ENCODE results near the gene KBTBD4. TPM values are rescaled to one million over a fixed set of nuclear protein-coding genes. Genes with fewer than 3 reads are reported as not detected.

KBTBD4 gene
- total RNA-seq, 1 experiment from 2014 or later = 15.9 TPM

GRCh38 chr11:47589977-47590861 is 11.4 kb upstream of the KBTBD4 start:
- no peaks in the 10 kb centered on the region for H3K79me1 ChIP-seq (ENCODE audit: insufficient read depth, low read depth, low read length, poor library complexity, severe bottlenecking)
- TF ChIP-seq CTCF (conservative IDR thresholded peaks at IDR 0.05) = no peak
- no peak overlapping the region for H4K8ac ChIP-seq (replicated peaks; ENCODE audit: insufficient read length, low read depth, low read length)
- WGBS (ENCODE audit: extremely low coverage, insufficient read length, low lambda C conversion rate) = no CpG with 5 or more reads among the region's 122 CpGs
- no peak overlapping the region for H3K14ac ChIP-seq (ENCODE audit: insufficient read depth, low read length)
- peaks cover 14 to 22% of the 10 kb centered on the region in 2 experiments for H3K4me1 Mint-ChIP-seq
- H3T11ph ChIP-seq (ENCODE audit: low read length) = no peak overlapping the region
- no peak overlapping the region for H4K5ac ChIP-seq (ENCODE audit: insufficient read length, low read depth, low read length)
- no peaks in the 10 kb centered on the region; a peak in 1 of 5 replicates for H3K9me3 Mint-ChIP-seq
- DNase-seq = peak; percentile 52
- no peak overlapping the region for H2BK5ac ChIP-seq (ENCODE audit: insufficient read length, low read length)
- H3K4me3 Mint-ChIP-seq = no peak overlapping the region
- peaks cover 0 to 1% (median 0%) of the 10 kb centered on the region in 3 experiments; a peak in 2 of 7 replicates for H3K36me3 Mint-ChIP-seq (ENCODE audit: insufficient read depth in 1 of 3, low read depth in 3 of 3)
- H3K27me3 Mint-ChIP-seq (ENCODE audit: low read depth) = peaks cover 33% of the 10 kb centered on the region
- no peak overlapping the region for H4K91ac ChIP-seq (ENCODE audit: insufficient read length, low read depth, low read length)
- H4K20me1 ChIP-seq (ENCODE audit: control insufficient read depth, insufficient read depth, insufficient read length) = no peaks in the 10 kb centered on the region
- no peak overlapping the region for H2BK15ac ChIP-seq (ENCODE audit: low read depth, low read length)
- peaks cover 10% of the 10 kb centered on the region; the same call in 1 of the 2 replicates for H3K27me3 ChIP-seq (ENCODE audit: insufficient read depth, low read length)
- no peak overlapping the region for H2BK20ac ChIP-seq (ENCODE audit: low read depth, low read length, poor library complexity, severe bottlenecking)
- no peak overlapping the region for H3K9ac ChIP-seq (ENCODE audit: extremely low read depth, insufficient read length, low read length)
- H3K27ac ChIP-seq (ENCODE audit: insufficient read length, low read depth, low read length) = no peak overlapping the region
- H3K4me1 ChIP-seq (ENCODE audit: insufficient read depth, low read length) = no peaks in the 10 kb centered on the region
- H3K56ac ChIP-seq (ENCODE audit: insufficient read length, low read depth, low read length) = no peak overlapping the region
- no peak overlapping the region for H3K4ac ChIP-seq (ENCODE audit: low read depth, low read length)
- no peaks in the 10 kb centered on the region for H3K9me3 ChIP-seq (ENCODE audit: control insufficient read depth, low read depth, low read length)
- no peak overlapping the region for H2BK12ac ChIP-seq (ENCODE audit: insufficient read length, low read depth, low read length)
- no peak overlapping the region for H3K23ac ChIP-seq (ENCODE audit: insufficient read length, low read depth, low read length)
- H2BK120ac ChIP-seq (ENCODE audit: low read depth, low read length, poor library complexity, severe bottlenecking) = no peak overlapping the region
- no peak overlapping the region for H3K27ac Mint-ChIP-seq
- H3K4me2 ChIP-seq (ENCODE audit: insufficient read depth, insufficient read length, low read length) = no peak overlapping the region
- H2AK5ac ChIP-seq (ENCODE audit: insufficient read length, low read length) = no peak overlapping the region
- H3K18ac ChIP-seq (ENCODE audit: insufficient read length, low read depth, low read length) = no peak overlapping the region
- peaks cover 13% of the 10 kb centered on the region for H3K23me2 ChIP-seq (ENCODE audit: insufficient read length, low read depth, low read length, poor library complexity, severe bottlenecking)
- no peaks in the 10 kb centered on the region for H3K79me2 ChIP-seq (ENCODE audit: insufficient read depth, low read length)
- H2AFZ ChIP-seq (ENCODE audit: low read length) = no peak overlapping the region
